HL-60/S4 treated with phorbol 12-myristate 13-acetate at 8.2 ng/mL for 4 days and 3 days (cell line): ENCODE data around the gene PDE4C.

Experiments used
- in situ Hi-C: fragments of 300-500 bp; cut with MboI; formaldehyde crosslinking; loops from 2 replicates; pipeline ENCODE4 v1.15.0; 2022; ENCODE audit warnings: low sequenced_read_pairs

PDE4C gene

DNA sequence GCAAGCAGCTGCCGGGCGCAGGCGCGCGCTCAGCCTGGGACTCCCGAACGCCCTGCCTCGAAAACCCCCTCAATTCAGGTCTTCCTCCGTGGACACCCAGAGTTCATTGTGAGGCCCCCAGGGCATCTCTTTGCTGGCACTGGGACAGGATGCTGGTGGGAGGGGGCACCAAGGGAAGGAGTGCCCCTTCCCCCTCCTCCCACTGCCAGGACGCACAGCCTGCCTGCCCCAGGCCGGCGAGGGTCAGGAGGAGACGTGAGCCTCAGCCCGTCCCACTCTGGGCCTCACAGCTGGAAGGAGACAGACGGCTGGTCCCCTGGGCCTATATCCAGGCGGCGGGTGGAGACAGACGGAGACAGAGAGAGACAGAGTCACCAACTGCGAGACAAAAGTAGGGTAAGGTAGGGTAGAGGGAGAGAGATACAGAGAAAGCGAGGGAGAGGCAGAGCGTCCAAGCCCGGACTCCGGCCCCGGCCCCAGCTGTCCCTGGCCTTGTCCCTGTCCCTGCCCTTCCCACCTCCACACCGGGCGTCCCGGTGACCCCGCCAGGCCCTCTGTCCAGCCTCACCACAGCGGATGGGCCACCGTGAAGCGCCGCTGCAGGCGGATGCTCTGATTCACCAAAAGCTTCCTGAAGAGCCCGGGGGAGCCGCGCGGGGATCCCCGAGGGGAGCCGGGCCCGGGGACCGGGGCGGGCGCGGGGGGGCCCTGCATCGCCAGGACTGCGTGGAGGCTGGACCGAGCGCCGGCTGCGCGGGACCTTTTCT lies at the start of gene PDE4C:
TSS of gene PDE4C (minus strand) at position 737 of the 767 bp plus-strand sequence. CDS start at position 714, 23 bp downstream.
- in situ Hi-C loops = no loop called here

- in situ Hi-C loops = loop anchor here (5.0 kb wide), 1 partner anchor 47 kb away; the partner anchor contains the start of gene LSM4
These were observed 48.6 kb upstream of the PDE4C start for GRCh38 chr19:18274781-18275356.

DNA sequence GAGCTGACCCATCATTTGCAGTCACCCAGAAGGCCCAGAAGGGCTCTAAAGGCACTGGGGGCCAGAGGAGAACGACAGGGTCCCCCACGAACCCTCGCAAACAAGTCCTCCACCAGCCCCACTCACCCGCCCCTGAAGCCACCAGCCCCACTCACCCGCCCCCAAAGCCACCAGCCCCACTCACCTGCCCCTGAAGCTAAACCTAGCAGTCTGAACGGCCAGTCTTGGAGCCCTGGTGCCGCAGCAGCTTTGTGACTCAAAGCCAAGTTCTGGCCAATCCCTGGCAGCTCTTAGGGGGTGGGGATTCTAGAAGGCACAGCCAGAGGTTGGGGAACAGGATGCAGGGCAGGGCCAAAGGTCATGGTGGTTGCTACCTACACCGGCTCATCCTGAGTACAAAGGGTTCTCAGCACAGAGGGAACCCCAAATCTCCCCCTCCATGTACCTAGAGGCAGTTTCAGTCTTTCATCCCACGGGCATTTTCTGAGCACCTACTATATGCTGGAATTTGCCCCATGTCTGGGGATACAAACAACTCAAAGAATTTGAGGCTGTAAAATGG lies 48.1 kb upstream of the PDE4C start, which contains the start of gene IQCN:
TSS of gene IQCN (minus strand) at position 234 of the 562 bp plus-strand sequence. CDS start 4,974 bp downstream, outside the sequence.
- in situ Hi-C loops = no loop called here

GRCh38 chr19:18273561-18274218 lies 47.5 kb upstream of the PDE4C start:
- in situ Hi-C loops = no loop called here

DNA sequence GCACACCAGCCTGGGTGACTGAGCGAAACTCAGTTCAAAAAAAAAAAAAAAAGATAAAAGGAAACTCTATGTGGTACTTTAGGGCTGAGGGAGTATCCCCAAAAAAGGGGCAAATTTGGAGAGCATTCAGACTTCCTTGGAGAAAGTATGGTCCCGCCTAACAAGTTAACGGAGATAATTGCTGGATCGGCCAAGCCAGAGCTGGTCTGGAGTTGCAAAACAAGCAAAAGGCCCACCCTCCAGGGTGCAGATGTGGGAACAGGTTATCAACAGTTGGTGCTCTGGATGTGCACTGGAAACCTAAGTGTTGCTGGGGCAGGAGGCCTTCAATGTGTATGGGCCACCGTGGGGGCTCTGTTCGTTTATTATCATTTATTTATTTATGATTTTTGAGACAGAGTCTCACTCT lies 45.2 kb upstream of the PDE4C start:
- in situ Hi-C loops = no loop called here

DNA sequence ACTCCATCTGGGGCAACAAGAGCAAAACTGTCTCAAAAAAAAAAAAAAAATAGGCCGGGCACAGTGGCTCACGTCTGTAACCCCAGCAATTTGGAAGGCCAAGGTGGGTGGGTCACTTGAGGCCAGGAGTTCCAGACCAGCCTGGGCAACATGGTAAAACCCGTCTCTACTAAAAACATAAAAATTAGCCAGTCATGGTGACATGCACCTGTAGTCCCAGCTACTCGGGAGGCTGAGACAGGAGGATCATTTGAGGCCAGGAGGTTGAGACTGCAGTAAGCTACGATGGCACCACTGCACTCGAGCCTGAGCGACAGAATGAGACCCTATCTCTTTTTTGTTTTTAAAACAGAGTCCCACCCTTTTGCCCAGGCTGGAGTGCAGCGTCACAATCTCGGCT lies 44.1 kb upstream of the PDE4C start:
- in situ Hi-C loops = no loop called here

DNA sequence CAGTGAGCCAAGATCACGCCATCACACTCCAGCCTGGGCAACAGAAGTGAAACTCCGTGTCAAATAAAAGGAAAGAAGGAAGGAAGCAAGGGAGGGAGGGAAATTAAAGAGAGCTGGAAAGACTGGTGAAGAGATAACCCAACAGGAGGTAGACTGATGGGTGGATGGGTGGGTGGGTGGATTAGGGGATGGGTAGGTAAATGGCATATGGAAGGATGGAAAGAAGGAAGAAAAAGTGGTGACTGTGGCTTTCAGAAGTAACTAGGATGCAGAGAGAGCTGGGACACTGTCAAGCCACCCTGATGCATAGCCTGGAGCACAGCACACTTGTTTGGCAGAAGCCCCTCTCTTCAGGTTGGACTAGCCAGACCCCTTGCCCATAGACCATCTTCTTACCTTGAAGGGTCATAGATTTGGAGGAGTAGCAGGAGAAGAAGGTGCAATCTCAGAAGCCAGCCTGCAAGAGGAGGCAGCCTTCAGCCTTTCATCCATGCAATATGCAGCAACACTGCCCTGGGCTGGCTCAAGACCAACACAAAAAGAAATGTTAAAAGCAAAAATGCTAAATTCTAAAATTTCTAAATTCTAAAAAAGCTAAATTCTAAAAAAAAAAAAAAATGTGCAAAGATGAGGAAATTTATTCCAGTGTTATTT lies 43.0 kb upstream of the PDE4C start:
- in situ Hi-C loops = no loop called here

GRCh38 chr19:18266771-18267686 lies 40.8 kb upstream of the PDE4C start:
- in situ Hi-C loops = no loop called here

DNA sequence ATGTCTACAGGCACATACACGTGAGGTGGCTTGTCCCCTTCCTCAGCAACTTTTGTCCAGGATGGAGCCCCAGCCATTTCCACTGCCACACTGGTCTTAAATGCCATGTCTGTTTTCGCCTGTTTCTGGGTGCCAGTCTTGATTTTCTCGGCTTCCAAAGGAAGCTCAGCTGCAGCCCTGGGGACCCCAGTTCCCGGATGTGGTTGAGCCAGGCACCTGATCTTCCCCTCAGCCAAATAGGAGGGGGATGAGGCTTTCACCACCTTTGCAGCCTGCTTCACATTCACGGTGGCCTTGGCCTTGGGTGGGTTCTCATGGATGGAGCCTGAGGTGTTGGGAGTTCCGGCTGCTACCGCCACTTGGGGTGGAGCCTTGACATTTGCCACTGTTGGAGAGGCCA lies 39.3 kb upstream of the PDE4C start:
- in situ Hi-C loops = no loop called here

- in situ Hi-C loops = no loop called here
These were observed 38.8 kb upstream of the PDE4C start for GRCh38 chr19:18264971-18265540.

DNA sequence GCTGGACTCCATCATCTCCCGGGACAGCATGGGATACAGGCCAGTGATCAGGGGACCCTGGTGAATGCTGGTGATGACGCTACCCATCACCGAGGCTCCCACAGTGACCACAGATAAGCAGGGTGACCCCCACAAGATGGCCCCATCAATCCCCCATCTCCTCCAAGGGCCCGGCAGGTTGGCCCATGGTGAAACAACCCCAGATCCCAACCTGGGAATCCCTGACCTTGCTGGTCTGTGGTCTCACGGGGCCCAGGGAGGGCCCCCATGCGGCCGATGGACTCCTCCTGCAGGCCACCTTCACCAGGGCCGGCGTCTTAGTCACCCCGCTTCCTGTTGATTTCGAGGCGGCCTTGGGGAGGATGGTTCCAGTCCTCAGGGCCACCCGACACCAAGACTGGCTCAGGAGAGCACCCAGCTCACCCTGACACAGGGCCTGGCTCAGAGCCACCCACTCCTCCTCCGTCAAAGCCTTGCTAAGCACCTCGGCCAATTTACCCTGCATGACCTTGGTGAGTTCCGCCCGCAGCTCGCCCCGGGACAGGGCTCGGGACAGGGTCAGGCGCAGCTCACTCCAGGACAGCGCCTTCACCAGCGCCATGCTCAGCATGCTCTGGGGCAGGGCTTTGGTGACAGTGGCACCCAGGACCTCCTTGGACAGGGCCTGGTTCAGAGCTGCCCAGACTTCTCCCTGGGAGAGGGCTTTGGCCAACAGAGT lies 38.1 kb upstream of the PDE4C start:
- in situ Hi-C loops = no loop called here

GRCh38 chr19:18263324-18264136 lies 37.3 kb upstream of the PDE4C start:
- in situ Hi-C loops = no loop called here

DNA sequence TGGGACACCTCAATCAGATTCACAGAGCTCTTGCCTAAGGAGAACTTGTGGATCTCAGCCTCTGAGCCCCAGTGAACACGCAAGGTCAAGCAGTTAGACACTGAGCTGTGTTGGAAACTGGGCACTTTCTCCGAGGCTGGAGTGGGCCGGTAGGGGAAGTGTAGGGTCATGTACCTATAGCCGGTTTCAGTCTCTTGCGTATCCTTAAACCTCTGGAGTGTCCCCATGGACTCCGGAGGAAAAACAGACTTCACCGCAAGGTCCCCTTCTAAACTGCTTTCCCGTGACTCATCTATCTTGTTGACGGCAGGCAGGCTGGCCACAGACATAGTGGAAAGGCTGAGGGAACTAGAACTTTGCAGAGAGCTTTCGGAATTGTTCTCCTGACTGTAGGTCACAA lies 36.7 kb upstream of the PDE4C start:
- in situ Hi-C loops = no loop called here

GRCh38 chr19:18262144-18262543 lies 35.9 kb upstream of the PDE4C start:
- in situ Hi-C loops = no loop called here

GRCh38 chr19:18261474-18261873 lies 35.2 kb upstream of the PDE4C start:
- in situ Hi-C loops = no loop called here

DNA sequence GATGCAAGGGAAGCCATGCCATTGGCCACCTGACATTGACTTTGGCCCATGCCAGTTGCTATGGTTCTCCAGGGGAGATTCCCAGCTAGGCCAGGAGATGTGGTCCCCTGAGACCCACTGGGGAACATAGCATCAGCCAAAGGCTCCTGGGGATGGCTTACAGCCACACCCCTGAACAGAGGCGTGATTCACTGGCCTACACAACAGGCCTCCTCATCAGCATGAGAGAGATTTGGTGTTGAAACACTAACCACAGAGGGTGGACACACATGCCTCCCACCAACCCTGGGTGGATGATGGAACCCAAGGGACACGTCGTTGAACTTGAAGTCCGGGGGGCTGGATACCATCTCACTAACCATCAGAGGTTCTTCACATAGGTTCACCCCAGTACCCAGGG lies 33.7 kb upstream of the PDE4C start:
- in situ Hi-C loops = no loop called here

- in situ Hi-C loops = no loop called here
These were observed 31.5 kb upstream of the PDE4C start for GRCh38 chr19:18257503-18258470.
